Neural progenitor cell (in vitro differentiated cells): ENCODE measurements around the gene UNC5A. TPM values are rescaled to one million over a fixed set of nuclear protein-coding genes. Genes with fewer than 3 reads are reported as not detected.
A peak's percentile ranks its signal among the peaks of the same experiment; 100 is the strongest.

Experiments
- DNase-seq: peaks from one replicate; pipeline ENCODE4 v3.0.0-alpha.2; 2016; ENCODE audit warnings: low spot score
- H2AFZ ChIP-seq: fragments of 200-600 bp; sonication (generic); replicated peaks from 2 replicates; pipeline ENCODE4 v1.6.1; 2016; ENCODE audit warnings: antibody characterized with exemption
- H3F3A ChIP-seq: fragments of 200-600 bp; sonication (generic); 2 replicates; pipeline ENCODE4 v1.6.1; 2016; ENCODE audit warnings: antibody characterized with exemption, low read depth
- H3K27ac ChIP-seq: fragments of 200-600 bp; sonication (generic); 2 replicates; pipeline ENCODE4 v1.5.1; 2016; ENCODE audit warnings: mild to moderate bottlenecking
- H3K27me3 ChIP-seq: fragments of 200-600 bp; sonication (generic); 2 replicates; pipeline ENCODE4 v1.6.1; 2016; ENCODE audit warnings: mild to moderate bottlenecking, moderate library complexity
- H3K36me3 ChIP-seq: fragments of 200-600 bp; sonication (generic); 2 replicates; pipeline ENCODE4 v1.5.1; 2016
- H3K4me1 ChIP-seq: fragments of 200-600 bp; sonication (generic); 2 replicates; pipeline ENCODE4 v1.6.1; 2016; ENCODE audit warnings: mixed run types
- H3K4me2 ChIP-seq: fragments of 200-600 bp; sonication (generic); 2 replicates; pipeline ENCODE4 v1.6.1; 2016
- H3K4me3 ChIP-seq: fragments of 200-600 bp; sonication (generic); 2 replicates; pipeline ENCODE4 v1.5.1; 2016
- H3K79me2 ChIP-seq: fragments of 200-600 bp; sonication (generic); 2 replicates; pipeline ENCODE4 v1.6.1; 2016; ENCODE audit warnings: low read depth
- H3K9ac ChIP-seq: fragments of 200-600 bp; sonication (generic); 2 replicates; pipeline ENCODE4 v1.6.1; 2016
- H3K9me3 ChIP-seq: fragments of 200-600 bp; sonication (generic); 2 replicates; pipeline ENCODE4 v1.5.1; 2016; ENCODE audit warnings: low read depth
- H4K20me1 ChIP-seq: fragments of 200-600 bp; sonication (generic); 2 replicates; pipeline ENCODE4 v1.6.1; 2016; ENCODE audit warnings: low read depth
- H3K27ac Mint-ChIP-seq: 3 replicates; pipeline ENCODE4 v1.8.0; 2021; ENCODE audit warnings: mixed read lengths
- H3K27me3 Mint-ChIP-seq: 2 replicates; pipeline ENCODE4 v1.8.0; 2022; ENCODE audit warnings: low read depth, mild to moderate bottlenecking, inconsistent platforms, moderate library complexity, mixed read lengths; ENCODE audit not compliant: insufficient read depth
- H3K36me3 Mint-ChIP-seq: 3 replicates; pipeline ENCODE4 v1.8.0; 2021; ENCODE audit warnings: mixed read lengths
- H3K4me1 Mint-ChIP-seq: 3 replicates; pipeline ENCODE4 v1.8.0; 2021; ENCODE audit warnings: mixed read lengths
- H3K4me3 Mint-ChIP-seq: 3 replicates; pipeline ENCODE4 v1.8.0; 2021; ENCODE audit warnings: mild to moderate bottlenecking, moderate library complexity, mixed read lengths
- H3K9me3 Mint-ChIP-seq: 3 replicates; pipeline ENCODE4 v1.8.0; 2020; ENCODE audit warnings: mixed read lengths
- CTCF ChIP-seq: fragments of 200-600 bp; sonication (generic); IDR thresholded peaks from 2 replicates; pipeline ENCODE4 v1.5.1; 2017; ENCODE audit warnings: antibody characterized with exemption, mild to moderate bottlenecking
- EZH2 ChIP-seq: fragments of 200-600 bp; sonication (generic); IDR thresholded peaks from 2 replicates; pipeline ENCODE4 v1.6.1; 2017; ENCODE audit warnings: antibody characterized with exemption, mild to moderate bottlenecking, moderate library complexity
- EZH2phosphoT487 ChIP-seq: fragments of 200-600 bp; sonication (generic); IDR thresholded peaks from 2 replicates; pipeline ENCODE4 v1.6.1; 2017; ENCODE audit warnings: antibody characterized with exemption
- total RNA-seq: library from RNA; depleted of rRNA; stranded (reverse); fragments of >200 nt; gene quantifications from 2 replicates; pipeline ENCODE4 v1.2.3, GENCODE V29; 2015; ENCODE audit warnings: low replicate concordance

Gene UNC5A
- total RNA-seq, 1 donor from 2014 or later, result 1.2 TPM

GRCh38 chr5:176837707-176838115, 27.4 kb downstream of the UNC5A start:
- Histone ChIP-seq H4K20me1 (peaks cover 48% of the 10 kb centered on the region), H3F3A (peaks cover 10% of the 10 kb centered on the region), H2AFZ (no peak overlapping the region), H3K36me3 (no peaks in the 10 kb centered on the region), H3K9me3 (no peaks in the 10 kb centered on the region), H3K4me2 (no peak overlapping the region), H3K9ac (no peak overlapping the region), H3K27ac (no peak overlapping the region), H3K4me3 (no peak overlapping the region), H3K4me1 (peaks cover 27% of the 10 kb centered on the region), H3K79me2 (no peaks in the 10 kb centered on the region), H3K27me3 (peaks cover 13% of the 10 kb centered on the region)
- no peak for TF ChIP-seq EZH2phosphoT487
- no peak for TF ChIP-seq CTCF
- TF ChIP-seq EZH2, result peak; percentile 45
- Mint-ChIP-seq H3K27me3 (peaks cover 40% of the 10 kb centered on the region), H3K36me3 (no peaks in the 10 kb centered on the region), H3K27ac (no peak overlapping the region), H3K4me1 (peaks cover 3% of the 10 kb centered on the region), H3K4me3 (no peak overlapping the region), H3K9me3 (no peaks in the 10 kb centered on the region)
- peak; percentile 99 for DNase-seq

- Mint-ChIP-seq H3K4me3 (peak overlapping the region; percentile 63), H3K4me1 (peaks cover 22% of the 10 kb centered on the region), H3K9me3 (no peaks in the 10 kb centered on the region), H3K27me3 (peaks cover 22% of the 10 kb centered on the region), H3K36me3 (no peaks in the 10 kb centered on the region), H3K27ac (no peak overlapping the region)
- Histone ChIP-seq H3K4me2 (no peak overlapping the region), H3F3A (no peaks in the 10 kb centered on the region), H3K27me3 (peaks cover 3% of the 10 kb centered on the region), H3K9ac (no peak overlapping the region), H3K27ac (no peak overlapping the region), H2AFZ (no peak overlapping the region), H3K9me3 (no peaks in the 10 kb centered on the region), H3K4me3 (no peak overlapping the region), H3K4me1 (peaks cover 37% of the 10 kb centered on the region), H3K36me3 (no peaks in the 10 kb centered on the region), H3K79me2 (no peaks in the 10 kb centered on the region), H4K20me1 (peaks cover 16% of the 10 kb centered on the region)
- no peak for DNase-seq
- no peak for TF ChIP-seq CTCF
- no peak for TF ChIP-seq EZH2phosphoT487
- TF ChIP-seq EZH2, result no peak
Observed at GRCh38 chr5:176843673-176844072, 33.3 kb downstream of the UNC5A start.

GRCh38 chr5:176844281-176844680, 33.9 kb downstream of the UNC5A start:
- Mint-ChIP-seq H3K4me1 (peaks cover 22% of the 10 kb centered on the region), H3K27ac (no peak overlapping the region), H3K4me3 (no peak overlapping the region), H3K9me3 (no peaks in the 10 kb centered on the region), H3K27me3 (peaks cover 21% of the 10 kb centered on the region), H3K36me3 (no peaks in the 10 kb centered on the region)
- Histone ChIP-seq H3K27me3 (no peaks in the 10 kb centered on the region), H3K36me3 (no peaks in the 10 kb centered on the region), H3K4me3 (no peak overlapping the region), H3K9ac (no peak overlapping the region), H3K4me1 (peaks cover 34% of the 10 kb centered on the region), H3K9me3 (no peaks in the 10 kb centered on the region), H3K79me2 (no peaks in the 10 kb centered on the region), H3F3A (no peaks in the 10 kb centered on the region), H3K4me2 (no peak overlapping the region), H4K20me1 (peaks cover 10% of the 10 kb centered on the region), H3K27ac (no peak overlapping the region), H2AFZ (no peak overlapping the region)
- DNase-seq, result no peak
- TF ChIP-seq CTCF (no peak), EZH2 (no peak), EZH2phosphoT487 (no peak)
